Islet of Langerhans (tissue), 1 donor: ENCODE results near the gene C12orf56.

ENCODE experiments used
- FAIRE-seq: peaks from one replicate; lab custom pipeline; 2011; peaks lifted over from hg19 to GRCh38; lab: Jason Lieb, UNC

The C12orf56 gene

GRCh38 chr12:64390275-64390851 lies at the start of gene C12orf56:
TSS of gene C12orf56 (minus strand) at chr12:64390758. CDS start at chr12:64390565, 193 bp downstream.
- no peak for FAIRE-seq

GRCh38 chr12:64440100-64440499 lies 49.5 kb upstream of the C12orf56 start:
- no peak for FAIRE-seq

GRCh38 chr12:64433915-64434314 lies 43.4 kb upstream of the C12orf56 start:
- no peak for FAIRE-seq

- no peak for FAIRE-seq
These were observed 41.2 kb upstream of the C12orf56 start for GRCh38 chr12:64431791-64432190.

- FAIRE-seq = no peak
These were observed 40.3 kb upstream of the C12orf56 start for GRCh38 chr12:64430886-64431285.

- FAIRE-seq = no peak
These were observed 38.4 kb upstream of the C12orf56 start for GRCh38 chr12:64428956-64429355.

- no peak for FAIRE-seq
These were observed 37.4 kb upstream of the C12orf56 start for GRCh38 chr12:64427988-64428387.

- FAIRE-seq = no peak
These were observed 29.1 kb upstream of the C12orf56 start for GRCh38 chr12:64419696-64420095.

- FAIRE-seq = no peak
These were observed 27.7 kb upstream of the C12orf56 start for GRCh38 chr12:64418209-64418608.

GRCh38 chr12:64413884-64414283 lies 23.3 kb upstream of the C12orf56 start:
- FAIRE-seq = no peak

GRCh38 chr12:64412459-64412858 lies 21.9 kb upstream of the C12orf56 start:
- FAIRE-seq = no peak

GRCh38 chr12:64411427-64411826 lies 20.9 kb upstream of the C12orf56 start:
- no peak for FAIRE-seq

- FAIRE-seq = no peak
These were observed 17.0 kb upstream of the C12orf56 start for GRCh38 chr12:64407342-64408223.

- FAIRE-seq = no peak
These were observed 14.1 kb upstream of the C12orf56 start for GRCh38 chr12:64404470-64405256.

GRCh38 chr12:64403707-64404469 lies 13.3 kb upstream of the C12orf56 start, which contains the start of gene XPOT:
TSS of gene XPOT (plus strand) at chr12:64404392. CDS start at chr12:64410036, 5,644 bp downstream.
- no peak for FAIRE-seq

- FAIRE-seq = no peak
These were observed 11.6 kb upstream of the C12orf56 start for GRCh38 chr12:64402181-64402580.

GRCh38 chr12:64400041-64400440 lies 9.5 kb upstream of the C12orf56 start:
- FAIRE-seq = no peak

- FAIRE-seq = no peak
These were observed 5.2 kb upstream of the C12orf56 start for GRCh38 chr12:64395739-64396138.

GRCh38 chr12:64392221-64392620 lies 1.7 kb upstream of the C12orf56 start:
- no peak for FAIRE-seq

- FAIRE-seq = no peak
These were observed 1.4 kb downstream of the C12orf56 start for GRCh38 chr12:64389154-64389553.

- FAIRE-seq = no peak
These were observed 3.3 kb downstream of the C12orf56 start for GRCh38 chr12:64387197-64387816.

- no peak for FAIRE-seq
These were observed 5.1 kb downstream of the C12orf56 start for GRCh38 chr12:64385468-64385867.
